ENCODE measurements around the gene PRKAA2. TPM values are rescaled to one million over a fixed set of nuclear protein-coding genes. Genes with fewer than 3 reads are reported as not detected.

The PRKAA2 gene
- total RNA-seq (2022; extraction: Qiagen RNA extraction) = 1.5 to 2.0 TPM (median 1.9 TPM) in 5 replicates

DNA sequence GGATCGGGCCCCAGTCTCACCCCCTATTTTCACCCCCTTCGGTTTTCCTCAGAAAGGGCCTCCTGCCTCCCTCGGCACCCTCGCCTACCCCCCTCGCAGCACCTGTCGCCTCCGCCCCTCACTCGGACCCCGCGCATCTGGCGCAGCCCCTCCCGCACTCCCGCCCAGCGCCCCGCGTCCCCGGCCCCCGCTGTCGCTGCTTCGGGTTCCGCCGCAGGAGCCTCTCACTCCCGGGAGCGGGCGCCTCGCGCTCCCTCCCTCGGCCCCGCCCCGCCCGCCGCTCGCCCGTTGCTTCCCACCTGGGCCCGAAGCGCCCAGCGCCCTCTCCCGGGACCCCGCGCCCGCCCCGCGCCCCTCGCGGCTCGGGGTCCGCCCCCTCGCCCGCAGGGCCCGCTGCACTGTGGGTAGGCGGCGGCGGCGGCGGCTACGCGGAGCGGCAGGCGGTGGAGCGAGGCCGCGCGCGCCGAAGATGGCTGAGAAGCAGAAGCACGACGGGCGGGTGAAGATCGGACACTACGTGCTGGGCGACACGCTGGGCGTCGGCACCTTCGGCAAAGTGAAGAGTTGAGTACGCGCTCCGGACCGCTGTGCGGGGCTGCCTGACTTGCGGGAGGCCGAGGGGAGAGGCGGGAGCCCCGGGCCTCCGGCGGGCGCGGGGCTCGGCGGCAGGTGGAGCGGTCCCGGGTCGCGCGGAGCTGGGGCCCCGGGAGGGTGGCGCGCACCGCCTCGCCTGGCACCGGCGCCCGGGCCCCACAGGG, at the start of gene PRKAA2:
TSS of gene PRKAA2 (plus strand) at position 396 of the 758 bp plus-strand sequence. CDS start at position 470, 74 bp downstream.

Other genes with a start within 250 kb of the PRKAA2 start
- 23.4 to 30.0 TPM (median 26.4 TPM) in 5 replicates for gene PLPP3, start 65.8 kb upstream of the PRKAA2 start, total RNA-seq (2022; extraction: Qiagen RNA extraction)
- not detected in 5 replicates for gene FYB2, start 174.1 kb downstream of the PRKAA2 start, total RNA-seq (2022; extraction: Qiagen RNA extraction)
- gene C8A, start 209.5 kb downstream of the PRKAA2 start, total RNA-seq (2022; extraction: Qiagen RNA extraction) = not detected in 5 replicates

All from A549 treated with AZD2906 at 1 μM for 4 hours (cell line).